Measurements from ENCODE around the gene AFF3. TPM values are rescaled to one million over a fixed set of nuclear protein-coding genes. Genes with fewer than 3 reads are reported as not detected.

AFF3 gene
- total RNA-seq, 1 experiment from 2014 or later: 0.61 TPM

DNA sequence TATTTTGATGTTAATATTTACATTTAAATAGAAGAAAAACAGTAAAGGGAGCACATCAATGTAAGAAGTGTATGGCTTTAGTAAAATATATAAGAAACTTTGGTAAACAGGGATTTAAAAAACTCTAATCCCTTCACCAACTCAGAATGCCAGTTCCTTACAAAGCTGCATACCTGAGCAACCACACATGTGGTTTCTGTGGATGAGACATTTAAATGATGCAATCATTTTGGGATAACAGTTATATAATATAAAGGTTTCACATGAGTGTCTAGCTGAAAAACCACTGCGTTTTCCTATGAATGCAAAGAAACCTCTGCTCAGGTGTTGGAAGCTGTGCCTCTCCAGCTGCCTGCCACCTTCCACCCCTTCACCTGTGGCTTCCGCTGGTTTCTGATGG lies 443.5 kb downstream of the AFF3 start (continued):
- TF ChIP-seq FOSL1 (IDR thresholded peaks at IDR 0.05; ENCODE audit: low read depth): no peak
- no peak for TF ChIP-seq CBX3 (IDR thresholded peaks at IDR 0.05; ENCODE audit: low read depth)
- no peak for TF ChIP-seq ZFX (IDR thresholded peaks at IDR 0.05)
- no peak for TF ChIP-seq EZH2phosphoT487 (IDR thresholded peaks at IDR 0.05; ENCODE audit: borderline replicate concordance)

DNA sequence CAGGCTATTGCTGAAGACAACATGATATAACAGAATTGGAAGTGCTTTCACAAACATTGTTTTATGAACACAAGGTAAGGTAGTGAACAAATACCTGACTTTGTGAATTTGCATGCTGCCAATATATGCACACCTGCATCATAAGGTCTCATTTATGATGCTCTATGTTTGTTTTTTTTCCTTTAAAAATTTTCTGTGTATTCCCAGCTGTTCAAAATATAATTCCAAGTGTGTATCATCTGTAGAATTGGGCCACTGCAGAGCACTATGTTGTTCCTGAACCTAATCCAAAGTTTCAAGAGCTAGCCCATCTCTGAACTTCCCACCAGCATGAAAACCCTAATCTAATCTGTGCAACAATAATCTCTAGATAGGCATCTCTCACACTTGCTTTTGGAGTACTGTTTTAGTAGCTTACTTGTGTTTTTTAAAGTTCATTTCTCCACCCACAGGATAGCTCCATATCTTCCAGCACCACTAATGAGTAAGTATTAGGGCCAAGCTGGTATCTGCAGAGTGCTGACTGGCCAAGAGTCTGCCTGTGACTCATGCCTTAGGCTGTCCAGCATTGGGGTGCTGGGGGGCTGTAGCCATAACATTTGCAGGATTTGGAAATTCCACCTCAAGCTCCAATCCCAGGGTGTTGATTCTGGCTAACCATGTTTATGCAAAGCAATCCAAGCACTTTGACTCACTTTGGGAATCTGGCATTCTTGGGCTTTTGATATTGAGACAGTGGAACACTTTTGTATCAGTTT lies 444.4 kb downstream of the AFF3 start:
- TF ChIP-seq TCF7L2 (IDR thresholded peaks at IDR 0.05; ENCODE audit: borderline replicate concordance, extremely low read depth, insufficient read depth, insufficient read length) (no peak), ZFX (IDR thresholded peaks at IDR 0.05) (no peak), SRF (IDR thresholded peaks at IDR 0.05; ENCODE audit: low read depth) (no peak), EGR1 (IDR thresholded peaks at IDR 0.05; ENCODE audit: low read depth) (no peak), EZH2 (IDR thresholded peaks at IDR 0.05) (no peak)
- TF ChIP-seq, protein P1, sequence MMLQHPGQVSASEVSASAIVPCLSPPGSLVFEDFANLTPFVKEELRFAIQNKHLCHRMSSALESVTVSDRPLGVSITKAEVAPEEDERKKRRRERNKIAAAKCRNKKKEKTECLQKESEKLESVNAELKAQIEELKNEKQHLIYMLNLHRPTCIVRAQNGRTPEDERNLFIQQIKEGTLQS (IDR thresholded peaks at IDR 0.05): no peak
- TF ChIP-seq, protein P2, sequence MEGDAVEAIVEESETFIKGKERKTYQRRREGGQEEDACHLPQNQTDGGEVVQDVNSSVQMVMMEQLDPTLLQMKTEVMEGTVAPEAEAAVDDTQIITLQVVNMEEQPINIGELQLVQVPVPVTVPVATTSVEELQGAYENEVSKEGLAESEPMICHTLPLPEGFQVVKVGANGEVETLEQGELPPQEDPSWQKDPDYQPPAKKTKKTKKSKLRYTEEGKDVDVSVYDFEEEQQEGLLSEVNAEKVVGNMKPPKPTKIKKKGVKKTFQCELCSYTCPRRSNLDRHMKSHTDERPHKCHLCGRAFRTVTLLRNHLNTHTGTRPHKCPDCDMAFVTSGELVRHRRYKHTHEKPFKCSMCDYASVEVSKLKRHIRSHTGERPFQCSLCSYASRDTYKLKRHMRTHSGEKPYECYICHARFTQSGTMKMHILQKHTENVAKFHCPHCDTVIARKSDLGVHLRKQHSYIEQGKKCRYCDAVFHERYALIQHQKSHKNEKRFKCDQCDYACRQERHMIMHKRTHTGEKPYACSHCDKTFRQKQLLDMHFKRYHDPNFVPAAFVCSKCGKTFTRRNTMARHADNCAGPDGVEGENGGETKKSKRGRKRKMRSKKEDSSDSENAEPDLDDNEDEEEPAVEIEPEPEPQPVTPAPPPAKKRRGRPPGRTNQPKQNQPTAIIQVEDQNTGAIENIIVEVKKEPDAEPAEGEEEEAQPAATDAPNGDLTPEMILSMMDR (IDR thresholded peaks at IDR 0.05 in 2 of 3, conservative IDR thresholded peaks at IDR 0.05 in 1 of 3; ENCODE audit: borderline replicate concordance in 1 of 3, insufficient read depth in 1 of 3, low read depth in 2 of 3, low read length in 2 of 3): no peak
- H3K27ac ChIP-seq (ENCODE audit: low read depth, low read length): no peak overlapping the region
- H3K36me3 ChIP-seq (ENCODE audit: control insufficient read depth in 1 of 2, insufficient read depth in 2 of 2, low read length in 2 of 2): no peaks in the 10 kb centered on the region
- intact Hi-C loops (cut with micrococcal nuclease): no loop called here
- no peak overlapping the region for H3K4me3 ChIP-seq (replicated peaks in 1 of 2; ENCODE audit: low read depth in 1 of 2, low read length in 2 of 2)
- ChIA-PET POLR2A (no interaction called here), RAD21 (ENCODE audit: low non-redundant PET in 1 of 2, low total read pairs in 2 of 2, uncharacterized antibody in 2 of 2, unreplicated experiment in 2 of 2) (no interaction called here), CTCF (no interaction called here)
- DNase-seq (ENCODE audit: low read depth, low spot score) (no peak), ATAC-seq (no peak)
- H3K9me3 ChIP-seq (ENCODE audit: control insufficient read depth in 1 of 2, insufficient read depth in 1 of 2, low read depth in 1 of 2, low read length in 2 of 2): no peaks in the 10 kb centered on the region
- H3K79me2 ChIP-seq (ENCODE audit: insufficient read depth, low read length): no peaks in the 10 kb centered on the region
- no TSS peak for BruUV-seq (replicated peaks)
- H3K4me2 ChIP-seq (ENCODE audit: low read length): no peak overlapping the region
- peaks cover 25% of the 10 kb centered on the region for H3K27me3 ChIP-seq (ENCODE audit: insufficient read depth, low read length)
- no peak overlapping the region for H2AFZ ChIP-seq (ENCODE audit: low read depth, low read length, poor library complexity, severe bottlenecking)
- no peaks in the 10 kb centered on the region for H4K20me1 ChIP-seq (ENCODE audit: insufficient read depth)
- H3K9me2 ChIP-seq (ENCODE audit: insufficient read depth): no peaks in the 10 kb centered on the region
- no peak overlapping the region for H3K9ac ChIP-seq (ENCODE audit: low read length)
- H3K4me1 ChIP-seq (ENCODE audit: control insufficient read depth in 1 of 2, insufficient read depth in 2 of 2, low read length in 2 of 2): no peaks in the 10 kb centered on the region

All from HCT116 (cell line).